H1 (cell line): ENCODE results near the gene BMERB1. TPM values are rescaled to one million over a fixed set of nuclear protein-coding genes. Genes with fewer than 3 reads are reported as not detected.

Source experiments
- CTCF ChIA-PET: fragments of 300-600 bp; sonication (Branson Sonifier 250); formaldehyde crosslinking; loops from one replicate; lab custom pipeline; 2021; ENCODE audit not compliant: partially characterized antibody; lab: Charles Lee
- POLR2A ChIA-PET: fragments of 300-600 bp; sonication (Branson Sonifier 250); formaldehyde crosslinking; loops from one replicate; lab custom pipeline; 2021; ENCODE audit warnings: inconsistent platforms; ENCODE audit not compliant: partially characterized antibody; lab: Charles Lee
- DNase-seq, 2 experiments: peaks; one replicate each; pipeline versions ENCODE4 v3.0.0 to v3.0.0-alpha.2; 2010 to 2022; ENCODE audit warnings: low spot score in 2 of 2, low read depth in 1 of 2, mixed read lengths in 1 of 2
- FAIRE-seq: peaks from 2 replicates; lab custom pipeline; 2011; peaks lifted over from hg19 to GRCh38; lab: Jason Lieb, UNC
- H2AFZ ChIP-seq: 2 replicates; pipeline ENCODE4 v1.8.1; 2012; ENCODE audit warnings: low read length, inconsistent platforms
- H2AK5ac ChIP-seq: 2 replicates; pipeline ENCODE4 v1.6.1; 2013; ENCODE audit warnings: low read depth, low read length
- H2BK120ac ChIP-seq: replicated peaks from 2 replicates; pipeline ENCODE3; 2013; ENCODE audit warnings: low read depth, low read length, inconsistent platforms
- H2BK12ac ChIP-seq: 2 replicates; pipeline ENCODE4 v1.6.1; 2013; ENCODE audit warnings: low read depth, low read length
- H2BK15ac ChIP-seq: 2 replicates; pipeline ENCODE4 v1.6.1; 2013; ENCODE audit warnings: low read length
- H2BK20ac ChIP-seq: 2 replicates; pipeline ENCODE4 v1.6.1; 2013; ENCODE audit warnings: low read length
- H2BK5ac ChIP-seq: 2 replicates; pipeline ENCODE4 v1.6.1; 2013; ENCODE audit warnings: low read depth, low read length
- H3K14ac ChIP-seq: 2 replicates; pipeline ENCODE4 v1.6.1; 2013; ENCODE audit warnings: inconsistent platforms; ENCODE audit not compliant: insufficient read length
- H3K18ac ChIP-seq: 2 replicates; pipeline ENCODE4 v1.6.1; 2013; ENCODE audit warnings: low read length; ENCODE audit errors: extremely low read depth
- H3K23ac ChIP-seq: 2 replicates; pipeline ENCODE4 v1.6.1; 2013; ENCODE audit warnings: inconsistent platforms; ENCODE audit not compliant: insufficient read length
- H3K23me2 ChIP-seq: 2 replicates; pipeline ENCODE4 v1.6.1; 2013; ENCODE audit warnings: low read depth, low read length
- H3K27ac ChIP-seq: 2 replicates; pipeline ENCODE4 v1.6.1; 2011; ENCODE audit warnings: low read depth, low read length, inconsistent platforms
- H3K27me3 ChIP-seq, 4 experiments: replicated peaks in 1 of 4; 1 replicate in 1 of 4; 2 replicates in 3 of 4; pipeline versions ENCODE4 v1.6.1 to v1.8.1; 2011 to 2013; ENCODE audit warnings: low read length in 3 of 4, mild to moderate bottlenecking in 3 of 4, inconsistent platforms in 2 of 4, mixed read lengths in 2 of 4, moderate library complexity in 1 of 4; ENCODE audit not compliant: control insufficient read depth in 3 of 4, insufficient read depth in 3 of 4; ENCODE audit errors: extremely low read depth in 1 of 4
- H3K36me3 ChIP-seq, 4 experiments: 2 replicates each; pipeline versions ENCODE4 v1.6.1 to v1.8.1; 2011 to 2013; ENCODE audit warnings: mild to moderate bottlenecking in 4 of 4, low read length in 3 of 4, moderate library complexity in 2 of 4, control low read depth in 1 of 4, inconsistent platforms in 1 of 4; ENCODE audit not compliant: insufficient read depth in 4 of 4, control insufficient read depth in 2 of 4
- H3K4ac ChIP-seq: replicated peaks from 2 replicates; pipeline ENCODE3; 2013; ENCODE audit warnings: low read length, low read depth, mixed read lengths, inconsistent platforms; ENCODE audit not compliant: insufficient read length
- H3K4me1 ChIP-seq, 4 experiments: replicated peaks in 1 of 4; 1 replicate in 1 of 4; 2 replicates in 3 of 4; pipeline versions ENCODE4 v1.6.1 to v1.8.1; 2011 to 2013; ENCODE audit warnings: low read length in 3 of 4, inconsistent platforms in 2 of 4, mixed read lengths in 1 of 4; ENCODE audit not compliant: insufficient read depth in 4 of 4, control insufficient read depth in 3 of 4
- H3K4me2 ChIP-seq, 2 experiments: 2 replicates each; pipeline versions ENCODE4 v1.6.1 to v1.8.1; 2011 to 2013; ENCODE audit warnings: low read depth in 2 of 2, low read length in 2 of 2, control low read depth in 1 of 2, inconsistent platforms in 1 of 2, mild to moderate bottlenecking in 1 of 2; ENCODE audit not compliant: insufficient read depth in 1 of 2
- H3K4me3 ChIP-seq, 4 experiments: fragments of 200-600, 300-600 bp in 1 of 4; sonication (generic), shearing (Covaris generic), sonication (Bioruptor Twin) in 1 of 4; 2 replicates each; pipeline versions ENCODE4 v1.5.1 to v1.8.1; 2011 to 2016; ENCODE audit warnings: low read length in 4 of 4, low read depth in 3 of 4, control low read depth in 2 of 4, inconsistent platforms in 2 of 4, mild to moderate bottlenecking in 2 of 4, mixed read lengths in 1 of 4, moderate library complexity in 1 of 4; ENCODE audit not compliant: insufficient read depth in 2 of 4; ENCODE audit errors: extremely low read depth in 1 of 4
- H3K56ac ChIP-seq: replicated peaks from 2 replicates; pipeline ENCODE3; 2013; ENCODE audit warnings: low read depth, mild to moderate bottlenecking, mixed read lengths, low read length, inconsistent platforms; ENCODE audit not compliant: insufficient read length
- H3K79me1 ChIP-seq: 2 replicates; pipeline ENCODE4 v1.6.1; 2013; ENCODE audit warnings: low read depth, low read length, control low read depth
- H3K79me2 ChIP-seq, 2 experiments: 2 replicates each; pipeline versions ENCODE4 v1.6.1 to v1.8.1; 2012 to 2013; ENCODE audit warnings: low read length in 2 of 2, mild to moderate bottlenecking in 2 of 2, inconsistent platforms in 1 of 2; ENCODE audit not compliant: insufficient read depth in 2 of 2, control insufficient read depth in 1 of 2
- H3K9ac ChIP-seq, 4 experiments: replicated peaks in 1 of 4; 1 replicate in 1 of 4; 2 replicates in 3 of 4; pipeline versions ENCODE4 v1.6.1 to v1.8.1; 2011 to 2013; ENCODE audit warnings: low read depth in 3 of 4, low read length in 3 of 4, control low read depth in 2 of 4, mild to moderate bottlenecking in 2 of 4, moderate library complexity in 2 of 4, inconsistent platforms in 1 of 4; ENCODE audit errors: extremely low read depth in 1 of 4
- H3K9me3 ChIP-seq, 2 experiments: 2 replicates each; pipeline versions ENCODE4 v1.6.1 to v1.8.1; 2012 to 2013; ENCODE audit warnings: mild to moderate bottlenecking in 2 of 2, moderate library complexity in 2 of 2, control low read depth in 1 of 2, inconsistent platforms in 1 of 2, low read depth in 1 of 2, low read length in 1 of 2, mixed read lengths in 1 of 2; ENCODE audit not compliant: insufficient read depth in 2 of 2
- H4K20me1 ChIP-seq, 2 experiments: replicated peaks in 1 of 2; 2 replicates each; pipeline versions ENCODE3 to v1.8.1; 2011 to 2013; ENCODE audit warnings: inconsistent platforms in 2 of 2, low read length in 2 of 2, mild to moderate bottlenecking in 1 of 2; ENCODE audit not compliant: insufficient read depth in 2 of 2, control insufficient read depth in 1 of 2
- H4K5ac ChIP-seq: 2 replicates; pipeline ENCODE4 v1.6.1; 2013; ENCODE audit warnings: low read length, low read depth, mixed read lengths, inconsistent platforms; ENCODE audit not compliant: insufficient read length
- H4K8ac ChIP-seq: 2 replicates; pipeline ENCODE4 v1.8.0; 2013; ENCODE audit warnings: mild to moderate bottlenecking, moderate library complexity, low read length, inconsistent platforms; ENCODE audit not compliant: insufficient read depth; ENCODE audit errors: extremely low read depth
- H4K91ac ChIP-seq: replicated peaks from 2 replicates; pipeline ENCODE3; 2013; ENCODE audit warnings: low read length, mixed read lengths, inconsistent platforms; ENCODE audit not compliant: insufficient read length
- E2F6 ChIP-seq: IDR thresholded peaks from 2 replicates; pipeline ENCODE4 v1.6.1; 2012; ENCODE audit warnings: inconsistent platforms
- EP300 ChIP-seq, 2 experiments: IDR thresholded peaks; 1 replicate in 1 of 2; 2 replicates in 1 of 2; pipeline ENCODE4 v1.6.1; 2011 to 2012; ENCODE audit warnings: low read depth in 2 of 2, low read length in 2 of 2, mild to moderate bottlenecking in 2 of 2, borderline replicate concordance in 1 of 2, inconsistent platforms in 1 of 2, moderate library complexity in 1 of 2
- MAX ChIP-seq: IDR thresholded peaks from 2 replicates; pipeline ENCODE4 v1.6.1; 2012; ENCODE audit warnings: inconsistent platforms
- WGBS, 2 experiments: shearing (Covaris generic) in 1 of 2; methylation state at CpG; one replicate each; pipeline versions ENCODE4 v1.1.6 to v1.1.7; 2013 to 2015; ENCODE audit warnings: low lambda C conversion rate in 2 of 2, mixed read lengths in 2 of 2, inconsistent platforms in 1 of 2, low coverage in 1 of 2, missing lambda C conversion rate in 1 of 2; ENCODE audit not compliant: insufficient replicate concordance in 2 of 2, insufficient coverage in 1 of 2, insufficient read length in 1 of 2; ENCODE audit errors: extremely low coverage in 1 of 2, missing lambda C conversion rate in 1 of 2; 5-methylcytosine and 5-hydroxymethylcytosine counted together
- polyA plus RNA-seq, 7 experiments: library from polyadenylated mRNA; depleted of rRNA in 3 of 7; stranded (reverse) in 5 of 7; unstranded in 2 of 7; fragments of >200 nt in 5 of 7; fragments of 200-250 nt in 2 of 7; gene quantifications; 1 replicate in 5 of 7; 2 replicates in 1 of 7; 4 replicates in 1 of 7; pipeline versions ENCODE4 v1.2.1 to v1.2.3, GENCODE V29; 2011 to 2013; ENCODE audit warnings: missing spikeins in 2 of 7, mixed read lengths in 2 of 7
- total RNA-seq: library from RNA; stranded (reverse); fragmentation: NEBNext Ultra II Directional; extraction: Animal tissue kit (Norgen Biotek cat#: 25700); gene quantifications from 2 replicates; pipeline ENCODE4 v1.2.1, GENCODE V29; 2021

The BMERB1 gene
- total and polyA plus RNA-seq, 2 of the 8 experiments (the other 6 are each of a cell fraction or from before 2014, with no cell fraction given): 23.5 to 27.1 TPM

- H3K36me3 ChIP-seq: no peaks in the 10 kb centered on the region
- ChIA-PET POLR2A (interaction anchor here (1.4 kb wide), 1 partner anchor 42 kb away, joined by 5 read pairs; no protein-coding TSS in a partner anchor), CTCF (interaction anchor here (0.9 to 2.7 kb wide), 5 partner anchors 8 to 145 kb away, joined by 3 to 14 read pairs (median 4); no protein-coding TSS in a partner anchor)
- no peak overlapping the region for H3K14ac ChIP-seq
- no peaks in the 10 kb centered on the region for H3K4me1 ChIP-seq
- no peaks in the 10 kb centered on the region for H3K9me3 ChIP-seq
- 94% methylated on average over 4 of the region's 4 CpGs; no CpG with 5 or more reads in 1 of the 2 experiments for WGBS, 2 experiments
- H4K5ac ChIP-seq: no peak overlapping the region
- no peak overlapping the region for H2BK120ac ChIP-seq
- H2AFZ ChIP-seq: no peak overlapping the region
- no peak overlapping the region for H3K27ac ChIP-seq
- no peaks in the 10 kb centered on the region for H3K79me1 ChIP-seq
- no peak overlapping the region for H2BK12ac ChIP-seq
- H4K20me1 ChIP-seq: no peaks in the 10 kb centered on the region
- DNase-seq: no peak
- no peak overlapping the region for H3K4ac ChIP-seq
- no peak overlapping the region for H3K18ac ChIP-seq
- H3K4me2 ChIP-seq: no peak overlapping the region
- no peak overlapping the region for H2BK15ac ChIP-seq
- no peak overlapping the region for H3K4me3 ChIP-seq
- H2AK5ac ChIP-seq: no peak overlapping the region
- TF ChIP-seq EP300 (IDR thresholded peaks at IDR 0.05; ENCODE audit: borderline replicate concordance in 1 of 2, low read depth in 2 of 2, low read length in 2 of 2) (no peak), MAX (peak; percentile 50; the same call in 1 of the 2 replicates), E2F6 (peak; percentile 78)
- TF ChIP-seq, all 59 proteins: peak for 2
- H2BK5ac ChIP-seq: no peak overlapping the region
- no peak overlapping the region for H2BK20ac ChIP-seq
- H3K9ac ChIP-seq: no peak overlapping the region
- H3K56ac ChIP-seq: no peak overlapping the region
- H4K8ac ChIP-seq: no peak overlapping the region
- no peaks in the 10 kb centered on the region for H3K27me3 ChIP-seq
- no peaks in the 10 kb centered on the region for H3K23me2 ChIP-seq
- H3K79me2 ChIP-seq: no peaks in the 10 kb centered on the region
- H3K23ac ChIP-seq: no peak overlapping the region
- H4K91ac ChIP-seq: no peak overlapping the region
- no peak for FAIRE-seq
Measured at GRCh38 chr16:15559176-15559575, 124.8 kb downstream of the BMERB1 start.
